Pancreas (tissue), 10 donors: Measurements from ENCODE around the gene HCAR1. TPM values are rescaled to one million over a fixed set of nuclear protein-coding genes. Genes with fewer than 3 reads are reported as not detected.

Experiments
- ATAC-seq, 4 donors: fragments of 200-7000 bp; cut with Tn5 transposase; one replicate each; pipeline versions ENCODE4 v1.8.0 to v1.9.1; 2020; ENCODE audit warnings: mild to moderate bottlenecking in 4 of 4, moderate library complexity in 4 of 4
- DNase-seq, 6 donors: peaks; one replicate each; pipeline ENCODE4 v3.0.0-alpha.2; 2020
- FAIRE-seq: peaks from 2 replicates; lab custom pipeline; 2012; peaks lifted over from hg19 to GRCh38; lab: Jason Lieb, UNC
- H3K27ac ChIP-seq, 4 donors: fragments of 200-600 bp; sonication (generic); 1 replicate in 3 of 4; 2 replicates in 1 of 4; pipeline versions ENCODE4 v1.5.0 to v1.8.0; 2020
- H3K27me3 ChIP-seq, 4 donors: fragments of 200-600 bp; one replicate each; pipeline ENCODE4 v1.8.0; 2021
- H3K36me3 ChIP-seq, 3 donors: fragments of 200-600 bp; sonication (generic) in 1 of 3; one replicate each; pipeline versions ENCODE4 v1.5.0 to v1.8.0; 2020 to 2021
- H3K4me1 ChIP-seq, 3 donors: fragments of 200-600 bp; one replicate each; pipeline ENCODE4 v1.8.0; 2021
- H3K4me3 ChIP-seq, 4 donors: fragments of 200-600 bp; sonication (generic) in 2 of 4; one replicate each; pipeline versions ENCODE4 v1.5.0 to v1.8.0; 2020 to 2021
- H3K9me3 ChIP-seq, 4 donors: fragments of 200-600 bp; one replicate each; pipeline ENCODE4 v1.8.0; 2021
- WGBS, 2 donors: extraction: QIAGEN DNeasy Blood & Tissue Kit; methylation state at CpG; one replicate each; pipeline ENCODE4 v1.1.7; 2013; 5-methylcytosine and 5-hydroxymethylcytosine counted together
- intact Hi-C, 3 donors: fragments of 100-400 bp; cut with DNase I; formaldehyde crosslinking; loops; one replicate each; pipeline versions ENCODE4 v1.11.1 to v1.14.2; 2022
- polyA plus RNA-seq, 2 donors: library from polyadenylated mRNA; stranded (reverse); fragments of 200-250 nt; gene quantifications; one replicate each; pipeline ENCODE4 v1.2.3, GENCODE V29; 2013
- total RNA-seq, 6 donors: library from RNA; stranded (reverse); fragmentation: NEBNext Ultra II Directional in 4 of 6; extraction: Animal tissue kit (Norgen Biotek cat#: 25700) in 4 of 6; gene quantifications; one replicate each; pipeline versions ENCODE4 v1.2.1 to v1.2.4, GENCODE V29; 2021 to 2023
- TF ChIP-seq, protein P1 (sequence below), 4 donors: fragments of 200-600 bp; sonication (generic) in 3 of 4; IDR thresholded peaks; one replicate each; pipeline versions ENCODE4 v1.5.0 to v1.8.0; 2021; ENCODE audit warnings: antibody characterized with exemption in 4 of 4
- donor health status: healthy with polysubstance abuse.
- donor health status: DM: no; HTN: no; CAD: no; lungs with moderate emphysema.
- donor health status: DM: no; HTN: no; CAD: no.
- donor health status: control.
- donor health status: control.
- donor health status: Bipolar disorder and iron deficiency.
- donor health status: DM: yes; HTN: yes; CAD: no.
- donor health status: DM: no; HTN: no; CAD: no.
- donor health status: DM: no; HTN: no; CAD: no.
- donor health status: DM: yes; HTN: yes; CAD: no.

The HCAR1 gene
- total RNA-seq (under 1 TPM in 4 of 6 donors, not detected in 2; 0.04 to 0.19 (median 0.10) TPM), polyA plus RNA-seq (under 1 TPM in 1 of 2 donors, not detected in 1; 0.11 TPM)

DNA sequence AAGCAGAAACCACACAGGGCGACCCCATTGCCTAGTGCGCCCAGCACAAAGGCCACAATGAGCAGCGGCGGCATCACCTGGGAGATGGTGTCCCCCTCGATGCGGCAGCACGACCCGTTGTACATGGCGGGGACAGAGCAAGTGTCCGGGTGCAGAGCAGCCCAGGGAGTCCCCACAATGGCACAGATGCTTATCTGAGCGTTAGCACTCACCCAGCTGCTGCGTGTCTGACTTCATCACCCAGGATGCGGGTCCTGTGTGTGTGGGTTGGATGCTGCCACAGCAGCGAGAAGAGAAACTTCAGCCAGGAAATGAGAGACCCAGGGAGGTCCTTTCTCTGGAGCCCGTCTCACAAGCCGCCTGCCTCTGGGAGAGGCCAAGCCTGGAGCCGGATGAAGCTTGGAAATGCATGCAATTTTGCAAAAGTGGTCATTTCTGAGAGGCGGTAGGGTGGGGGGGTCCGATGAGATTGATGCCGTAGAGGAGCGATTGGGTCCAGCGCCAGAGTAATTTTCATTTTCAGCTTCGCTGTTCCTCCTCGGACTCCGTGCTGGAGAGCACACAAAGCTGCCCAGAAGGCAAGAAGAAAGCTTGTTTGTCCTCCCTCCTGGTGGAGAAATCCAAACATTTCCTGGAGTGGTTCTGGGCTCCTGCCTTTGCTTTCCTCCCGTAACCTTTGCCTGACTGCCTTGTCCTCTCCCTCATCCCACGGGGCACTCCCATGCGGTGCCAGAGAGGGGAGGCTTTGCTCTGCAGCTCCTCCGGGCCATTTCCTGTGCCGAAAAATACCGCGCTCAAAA lies at the start of gene HCAR1:
TSS of gene HCAR1 (minus strand) at position 630 of the 800 bp plus-strand sequence. CDS start at position 125, 505 bp downstream.
- peak in 3 of 4 donors; percentile 49 to 60 (median 59) for ATAC-seq
- FAIRE-seq = no peak
- TF ChIP-seq, protein P1, sequence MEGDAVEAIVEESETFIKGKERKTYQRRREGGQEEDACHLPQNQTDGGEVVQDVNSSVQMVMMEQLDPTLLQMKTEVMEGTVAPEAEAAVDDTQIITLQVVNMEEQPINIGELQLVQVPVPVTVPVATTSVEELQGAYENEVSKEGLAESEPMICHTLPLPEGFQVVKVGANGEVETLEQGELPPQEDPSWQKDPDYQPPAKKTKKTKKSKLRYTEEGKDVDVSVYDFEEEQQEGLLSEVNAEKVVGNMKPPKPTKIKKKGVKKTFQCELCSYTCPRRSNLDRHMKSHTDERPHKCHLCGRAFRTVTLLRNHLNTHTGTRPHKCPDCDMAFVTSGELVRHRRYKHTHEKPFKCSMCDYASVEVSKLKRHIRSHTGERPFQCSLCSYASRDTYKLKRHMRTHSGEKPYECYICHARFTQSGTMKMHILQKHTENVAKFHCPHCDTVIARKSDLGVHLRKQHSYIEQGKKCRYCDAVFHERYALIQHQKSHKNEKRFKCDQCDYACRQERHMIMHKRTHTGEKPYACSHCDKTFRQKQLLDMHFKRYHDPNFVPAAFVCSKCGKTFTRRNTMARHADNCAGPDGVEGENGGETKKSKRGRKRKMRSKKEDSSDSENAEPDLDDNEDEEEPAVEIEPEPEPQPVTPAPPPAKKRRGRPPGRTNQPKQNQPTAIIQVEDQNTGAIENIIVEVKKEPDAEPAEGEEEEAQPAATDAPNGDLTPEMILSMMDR (IDR thresholded peaks at IDR 0.05) = no peak

GRCh38 chr12:122757568-122757967 lies 26.9 kb upstream of the HCAR1 start:
- TF ChIP-seq, protein P1 (IDR thresholded peaks at IDR 0.05) = no peak
- 78 to 85% methylated on average over 1 of the region's 1 CpG for WGBS, 2 donors
- Histone ChIP-seq H3K9me3 (no peaks in the 10 kb centered on the region), H3K4me3 (no peak overlapping the region), H3K27me3 (no peaks in the 10 kb centered on the region), H3K36me3 (peaks cover 0 to 7% (median 0%) of the 10 kb centered on the region in 3 donors), H3K27ac (no peak overlapping the region), H3K4me1 (peaks cover 5 to 10% (median 8%) of the 10 kb centered on the region in 3 donors)
- no peak for DNase-seq
- intact Hi-C loops = no loop called here
- no peak for ATAC-seq
- no peak for FAIRE-seq

More for the DNA sequence above, at the start of gene HCAR1:
- H3K27me3 ChIP-seq = no peaks in the 10 kb centered on the region
- H3K4me1 ChIP-seq = no peaks in the 10 kb centered on the region
- H3K4me3 ChIP-seq = peak within 1 kb of the TSS in 1 of 4 donors; percentile 17
- H3K27ac ChIP-seq = no peak within 1 kb of the TSS
- H3K36me3 ChIP-seq = no peaks in the 10 kb centered on the region
- no peaks in the 10 kb centered on the region for H3K9me3 ChIP-seq
- intact Hi-C loops = no loop called here
- DNase-seq = no peak
- 46 to 52% methylated on average over 32 of the region's 32 CpGs for WGBS, 2 donors

DNA sequence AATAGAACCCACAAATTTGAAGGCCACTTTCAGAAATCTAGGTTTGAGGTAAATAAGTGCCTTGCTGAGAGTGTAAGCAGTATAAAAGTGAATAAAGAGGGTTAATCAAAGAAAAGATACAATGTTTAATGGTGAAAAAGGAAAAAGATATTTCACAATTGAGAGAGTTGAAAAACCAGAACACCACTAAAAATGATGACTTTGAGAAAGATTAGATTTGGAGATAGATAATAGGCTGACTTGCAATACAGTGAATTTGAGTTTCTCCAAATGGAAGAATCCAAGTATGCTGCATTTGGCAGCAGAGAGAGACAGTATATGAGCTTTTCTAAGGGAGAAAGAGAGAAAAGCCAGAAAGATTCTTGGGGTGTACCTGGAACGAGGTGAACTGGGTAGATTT lies 24.1 kb upstream of the HCAR1 start:
- Histone ChIP-seq H3K36me3 (no peaks in the 10 kb centered on the region), H3K9me3 (no peaks in the 10 kb centered on the region), H3K4me1 (peaks cover 5 to 10% (median 8%) of the 10 kb centered on the region in 3 donors), H3K27ac (no peak overlapping the region), H3K27me3 (no peaks in the 10 kb centered on the region), H3K4me3 (no peak overlapping the region)
- TF ChIP-seq, protein P1 (IDR thresholded peaks at IDR 0.05) = no peak
- intact Hi-C loops = no loop called here
- FAIRE-seq (no peak), DNase-seq (no peak), ATAC-seq (no peak)
- 90 to 94% methylated on average over 1 of the region's 1 CpG for WGBS, 2 donors

- Histone ChIP-seq H3K27ac (peak overlapping the region in 1 of 4 donors; percentile 65), H3K27me3 (no peaks in the 10 kb centered on the region), H3K36me3 (no peaks in the 10 kb centered on the region), H3K4me3 (peak overlapping the region; percentile 66 to 96 (median 84)), H3K4me1 (peaks cover 5 to 10% (median 8%) of the 10 kb centered on the region in 3 donors), H3K9me3 (no peaks in the 10 kb centered on the region)
- FAIRE-seq = no peak
- no peak for DNase-seq
- 2% methylated on average over 5 of the region's 5 CpGs for WGBS, 2 donors
- TF ChIP-seq, protein P1 (IDR thresholded peaks at IDR 0.05) = no peak
- ATAC-seq = peak in 2 of 4 donors; percentile 3 to 7
- intact Hi-C loops = no loop called here
These were observed 22.6 kb upstream of the HCAR1 start for GRCh38 chr12:122753319-122753650.
